NCI-H2081 treated with DMSO at 0.1 percent for 48 hours (cell line): ENCODE data around the gene SRPK3.

Source experiments
- DNase-seq: peaks from one replicate; lab custom pipeline; 2025; lab: John Stamatoyannopoulos, UW

The SRPK3 gene

DNA sequence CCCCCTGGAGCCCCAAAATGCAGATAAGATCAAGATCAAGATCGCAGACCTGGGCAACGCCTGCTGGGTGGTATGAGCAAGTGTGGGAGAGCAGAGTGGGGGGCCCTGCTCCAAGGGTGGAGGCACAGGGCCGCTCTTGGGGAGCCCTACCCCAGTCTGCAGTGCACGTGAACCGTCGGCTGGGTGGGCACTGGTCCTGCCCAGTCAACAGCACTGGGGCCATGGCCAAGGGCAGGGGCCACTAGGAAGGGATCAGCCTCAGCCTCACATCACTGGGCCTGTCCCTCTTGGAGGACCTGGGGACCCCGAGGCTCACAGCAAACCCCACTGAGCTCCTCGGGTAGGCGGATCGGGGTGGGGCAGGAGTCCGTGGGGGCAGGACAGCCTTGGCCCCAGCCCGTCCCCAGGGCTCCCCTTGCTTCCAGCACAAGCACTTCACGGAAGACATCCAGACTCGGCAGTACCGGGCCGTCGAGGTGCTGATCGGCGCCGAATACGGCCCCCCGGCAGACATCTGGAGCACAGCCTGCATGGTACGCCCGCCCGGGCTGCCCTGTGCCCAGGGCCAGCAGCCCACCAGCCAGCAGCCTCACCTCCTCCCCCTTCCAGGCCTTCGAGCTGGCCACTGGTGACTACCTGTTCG is 3.6 kb downstream of the SRPK3 start:
- DNase-seq, result no peak

DNA sequence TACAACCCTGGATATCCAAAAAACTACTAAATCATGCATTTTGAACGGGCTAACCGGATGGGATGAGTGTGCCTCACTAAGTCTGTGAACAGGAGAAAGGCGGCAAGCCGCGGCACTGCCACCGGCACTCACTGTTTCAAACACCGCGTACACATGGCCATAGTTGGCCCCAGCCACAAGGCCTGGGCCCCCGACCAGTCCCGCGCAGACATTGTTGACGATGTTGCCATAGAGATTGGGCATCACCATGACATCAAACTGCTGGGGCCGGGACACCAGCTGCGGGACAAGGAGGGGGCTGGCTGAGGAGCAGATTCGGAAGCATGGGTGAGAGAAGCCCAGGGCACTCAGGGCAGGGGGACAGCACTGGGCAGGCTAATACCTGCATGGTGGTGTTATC is 5.8 kb downstream of the SRPK3 start:
- no peak for DNase-seq

GRCh38 chrX:153789654-153790053 is 8.8 kb downstream of the SRPK3 start:
- no peak for DNase-seq

- DNase-seq, result no peak
These were observed 10.4 kb downstream of the SRPK3 start for GRCh38 chrX:153791104-153791852.

DNA sequence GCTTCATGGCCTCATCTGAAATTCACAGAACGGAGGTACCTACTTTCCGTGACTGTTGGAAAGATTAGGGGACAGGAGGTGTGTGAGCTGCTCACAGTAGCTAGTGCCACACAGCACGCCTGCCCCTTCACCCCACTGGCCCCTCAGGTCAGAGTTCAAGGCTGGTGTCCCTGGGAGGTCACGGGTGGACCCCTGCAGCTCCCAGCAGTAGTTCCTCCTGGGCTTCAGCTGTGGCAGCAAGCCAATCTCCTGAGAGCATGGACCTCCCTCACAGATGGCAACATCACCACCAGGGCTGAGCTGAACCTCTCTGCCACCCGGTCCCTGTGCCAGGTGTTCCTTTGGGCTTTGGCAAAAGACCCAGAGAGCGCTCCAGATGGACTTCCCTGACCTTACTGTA is 11.5 kb downstream of the SRPK3 start:
- DNase-seq, result no peak

GRCh38 chrX:153793291-153793690 is 12.4 kb downstream of the SRPK3 start:
- DNase-seq, result no peak

GRCh38 chrX:153794018-153794896 is 13.4 kb downstream of the SRPK3 start, which contains the start of the genes IDH3G and SSR4:
IDH3G (minus strand) TSS chrX:153794375; CDS start chrX:153794326, 49 bp downstream.
SSR4 (plus strand) TSS chrX:153794668; CDS start chrX:153794688, 20 bp downstream.
- DNase-seq, result peak; percentile 61

DNA sequence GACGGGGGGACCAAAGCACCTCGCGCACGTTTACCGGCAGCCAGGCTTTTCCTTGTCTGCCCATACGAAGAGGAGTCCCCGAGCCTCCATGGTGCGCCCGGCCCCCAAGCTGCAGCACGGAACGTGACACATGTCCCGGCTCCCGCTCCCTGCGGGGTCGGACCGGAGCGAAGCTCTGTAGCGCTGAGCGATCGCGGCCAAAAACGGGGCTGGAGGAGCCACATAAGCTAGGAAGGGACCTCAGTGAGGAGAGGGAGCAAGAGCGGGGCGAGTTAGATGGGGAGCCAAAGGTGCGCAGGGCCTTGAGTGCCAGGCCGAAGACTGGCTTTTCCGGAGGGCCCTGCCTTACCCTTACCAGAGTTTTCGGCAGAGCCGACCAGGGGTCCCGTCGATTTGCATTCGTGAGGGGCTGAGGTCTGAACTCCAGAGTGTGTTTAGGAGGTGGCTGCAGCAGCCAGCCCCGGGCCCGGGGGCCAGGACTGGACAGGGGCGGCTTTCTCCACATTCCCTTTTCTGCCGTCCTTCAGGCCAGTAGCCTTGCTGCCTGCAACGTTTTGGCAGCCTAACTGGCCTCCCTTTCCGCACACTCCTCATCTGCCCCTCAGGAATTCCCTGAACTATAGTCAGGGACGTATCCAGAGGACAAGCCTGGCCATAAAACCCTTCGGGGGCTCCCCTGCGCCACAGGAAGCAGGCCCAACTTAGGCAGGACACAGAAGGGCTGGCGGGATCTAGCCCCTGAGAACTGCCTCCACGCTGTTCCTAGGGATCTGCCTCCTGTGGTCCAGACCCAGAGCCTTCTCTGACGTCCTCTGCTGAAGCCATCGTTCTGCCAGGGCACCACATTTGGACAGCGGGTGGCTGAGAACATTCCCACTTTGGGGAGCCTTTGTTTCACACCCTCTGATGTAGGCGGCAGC is 14.3 kb downstream of the SRPK3 start:
- DNase-seq, result no peak

- no peak for DNase-seq
These were observed 16.7 kb downstream of the SRPK3 start for GRCh38 chrX:153797415-153798015.

DNA sequence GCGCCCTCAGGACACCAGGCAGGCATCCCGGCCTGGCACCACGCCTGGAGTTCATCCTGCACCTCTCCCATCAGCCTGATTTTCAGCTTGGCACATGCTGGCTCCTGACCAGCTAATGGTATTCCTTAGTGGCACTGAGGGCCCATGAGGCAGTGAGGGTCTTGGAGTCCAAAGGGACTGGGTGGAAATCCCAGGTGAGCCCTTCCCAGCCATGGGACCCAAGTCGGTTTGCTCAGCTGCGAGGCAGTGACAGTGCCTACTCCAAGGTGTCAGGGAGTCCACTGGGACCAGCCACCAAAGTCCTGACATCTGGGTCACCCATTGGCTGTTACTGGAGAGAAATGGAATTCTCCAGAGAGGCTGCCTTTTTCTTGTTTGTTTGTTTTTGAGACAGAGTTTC is 18.5 kb downstream of the SRPK3 start:
- no peak for DNase-seq

GRCh38 chrX:153800177-153800722 is 19.4 kb downstream of the SRPK3 start:
- DNase-seq, result no peak

DNA sequence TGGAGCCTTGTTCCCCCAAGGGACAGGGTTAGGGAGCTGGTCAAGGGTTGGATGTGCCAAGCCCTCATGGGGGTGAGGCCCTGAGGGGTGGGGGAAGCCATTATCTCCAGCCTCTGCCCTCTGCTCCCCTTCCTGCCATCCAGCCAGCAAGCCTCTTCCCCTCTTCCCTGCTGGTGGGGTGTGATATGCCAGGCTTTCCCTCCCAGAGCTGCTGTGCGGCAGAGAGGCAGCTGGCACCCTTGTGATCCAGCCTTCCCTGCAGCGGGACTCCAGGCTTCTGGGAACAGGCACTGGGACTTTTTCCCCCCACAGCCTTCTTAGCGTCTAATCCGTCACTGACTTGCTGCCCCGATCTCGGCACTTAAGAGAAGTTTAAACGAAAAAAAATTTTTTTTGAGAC is 19.9 kb downstream of the SRPK3 start:
- no peak for DNase-seq

GRCh38 chrX:153801669-153802068 is 20.8 kb downstream of the SRPK3 start:
- DNase-seq, result no peak

- no peak for DNase-seq
These were observed 21.7 kb downstream of the SRPK3 start for GRCh38 chrX:153802513-153803045.

DNA sequence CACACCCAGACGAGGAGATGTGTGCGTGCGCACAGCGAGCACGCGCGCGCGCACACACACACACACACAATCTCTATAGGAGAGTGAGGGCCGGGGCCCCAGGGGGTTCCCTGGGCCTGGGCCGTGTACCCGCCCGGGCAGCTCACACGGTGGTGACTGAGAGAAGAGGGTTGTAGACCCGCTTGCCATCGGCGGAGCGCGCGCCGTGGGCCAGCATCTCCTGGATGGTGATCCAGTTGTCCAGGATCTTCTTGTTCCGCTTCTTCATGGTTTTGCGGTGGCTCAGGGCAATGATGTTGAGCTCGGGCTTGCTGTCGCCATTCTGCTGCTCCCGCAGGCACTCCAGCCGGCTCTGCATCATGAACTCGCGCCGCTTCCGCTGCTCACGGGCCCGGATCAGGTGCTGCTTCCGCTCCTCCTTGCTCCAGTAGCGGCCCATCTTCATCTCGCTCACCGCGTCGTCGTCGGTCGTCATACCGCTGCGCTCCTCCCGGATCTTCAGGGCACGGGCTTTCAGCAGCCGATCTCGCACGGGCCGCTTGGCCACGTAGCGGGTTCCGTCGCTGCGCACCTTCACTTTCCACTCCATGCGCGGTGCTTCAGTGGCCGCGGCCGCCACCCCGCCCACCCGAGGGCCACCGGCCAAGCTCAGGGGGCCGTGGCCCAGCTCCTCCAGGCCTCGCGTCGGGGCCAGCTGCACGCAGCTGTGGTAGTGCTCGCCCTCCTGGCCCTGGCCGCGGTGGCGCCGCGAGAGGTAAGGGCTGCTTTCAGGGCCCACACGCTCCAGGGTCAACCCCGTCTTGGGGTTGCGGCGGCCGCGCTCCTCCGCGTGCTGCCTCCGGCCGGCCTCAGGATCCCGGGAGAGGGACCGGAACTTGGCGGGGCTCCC is 22.6 kb downstream of the SRPK3 start:
- DNase-seq, result no peak

DNA sequence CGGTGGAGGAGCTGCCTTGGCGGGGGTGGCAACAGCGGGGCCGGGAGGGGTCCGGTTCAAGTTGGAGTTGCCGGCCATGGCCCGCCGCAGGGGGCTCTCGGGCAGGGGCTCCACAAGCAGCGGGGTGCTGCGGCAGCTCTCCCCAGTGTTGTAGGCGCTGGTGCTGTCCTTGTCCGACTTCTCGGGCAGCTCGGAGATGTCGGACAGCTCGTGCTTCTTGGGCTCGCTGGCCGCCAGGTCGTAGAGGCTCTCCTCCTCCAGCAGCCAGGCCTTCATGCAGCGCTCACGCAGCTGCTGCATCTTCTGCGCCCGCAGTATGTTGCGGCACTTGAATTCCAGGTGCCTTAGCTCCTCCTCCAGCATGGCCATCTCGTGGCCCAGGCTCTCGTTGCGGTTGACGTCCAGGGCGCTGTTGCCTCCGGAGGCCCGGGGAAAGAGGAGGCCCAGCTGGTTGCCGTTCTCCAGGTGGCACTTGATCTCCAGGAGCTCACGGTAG is 23.3 kb downstream of the SRPK3 start:
- DNase-seq, result no peak

GRCh38 chrX:153804621-153805020 is 23.8 kb downstream of the SRPK3 start:
- no peak for DNase-seq

DNA sequence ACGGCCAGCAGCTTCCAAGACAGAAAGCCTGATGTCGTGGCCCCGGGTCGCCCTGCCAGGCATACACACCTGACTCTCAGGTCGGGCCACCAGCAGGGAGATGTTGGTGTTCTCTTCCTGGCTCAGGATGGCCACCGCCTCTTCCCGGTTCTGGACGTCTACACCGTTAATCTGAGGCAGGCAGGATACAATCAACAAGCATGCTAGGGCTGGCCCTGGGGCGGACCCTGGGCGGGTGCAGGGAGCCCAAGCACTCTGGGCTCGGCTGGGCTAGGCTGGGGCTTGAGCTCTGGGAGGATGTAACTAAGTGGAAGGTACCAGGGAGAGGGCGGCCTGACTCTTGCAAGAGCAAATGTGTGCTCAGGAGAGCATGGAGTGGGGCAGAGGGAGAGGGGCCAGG is 24.6 kb downstream of the SRPK3 start:
- DNase-seq, result no peak

DNA sequence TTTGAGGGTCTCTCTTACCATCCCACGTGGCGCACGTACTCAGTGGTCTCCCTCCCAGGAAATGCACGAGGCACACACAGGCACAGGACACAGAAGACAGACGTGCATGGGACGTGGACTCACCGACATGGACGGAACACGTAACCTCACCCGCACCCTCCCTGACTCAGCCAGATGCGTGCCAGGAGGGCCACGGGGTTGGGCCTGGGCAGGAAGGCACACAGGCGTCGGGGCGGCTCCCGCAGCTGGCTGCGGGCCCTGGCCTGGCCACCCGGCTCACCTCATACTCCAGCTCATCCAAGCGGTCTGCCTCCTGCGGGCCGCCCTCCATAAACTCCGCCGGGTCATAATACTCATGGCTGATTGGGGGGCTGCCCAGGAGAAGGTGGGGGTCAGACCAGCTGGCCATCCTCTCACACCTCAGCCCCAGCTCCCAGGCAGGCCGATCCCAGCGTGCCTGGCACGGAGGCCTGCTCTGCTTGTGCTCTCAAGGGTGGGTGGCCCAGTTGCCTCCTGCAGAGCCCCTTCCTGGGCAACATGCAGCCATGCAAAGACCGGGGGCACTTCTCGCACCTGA is 26.2 kb downstream of the SRPK3 start:
- no peak for DNase-seq
